Caco-2 (cell line): ENCODE measurements around the gene EMP1. TPM values are rescaled to one million over a fixed set of nuclear protein-coding genes. Genes with fewer than 3 reads are reported as not detected.
A peak's percentile ranks its signal among the peaks of the same experiment; 100 is the strongest.

Source experiments
- Bru-seq: library from RNA; stranded (reverse); fragments of 400-500 nt; gene quantifications from one replicate; lab custom pipeline; 2021; lab: Mats Ljungman, UMichigan
- BruChase-seq, 2 experiments: library from RNA; stranded (reverse); fragments of 400-500 nt; gene quantifications; one replicate each; lab custom pipeline; 2021; lab: Mats Ljungman, UMichigan
- BruUV-seq: library from RNA; stranded (reverse); fragments of 400-500 nt; replicated peaks from 2 replicates; lab custom pipeline; 2021; lab: Mats Ljungman, UMichigan
- CTCF ChIA-PET: fragments of 300-600 bp; sonication (Branson Sonifier 250); formaldehyde crosslinking; loops from one replicate; lab custom pipeline; 2022; ENCODE audit warnings: antibody characterized with exemption; lab: Charles Lee
- POLR2A ChIA-PET: fragments of 300-600 bp; sonication (Branson Sonifier 250); formaldehyde crosslinking; loops from one replicate; lab custom pipeline; 2022; ENCODE audit warnings: antibody characterized with exemption; lab: Charles Lee
- DNase-seq, 2 experiments: peaks; one replicate each; pipeline versions ENCODE4 v3.0.0 to v3.0.0-alpha.2; 2020 to 2022
- H3K27me3 ChIP-seq: replicated peaks from 2 replicates; pipeline ENCODE4 v1.6.0; 2011; ENCODE audit warnings: low read length; ENCODE audit not compliant: control insufficient read depth, insufficient read depth
- H3K36me3 ChIP-seq: 2 replicates; pipeline ENCODE4 v1.5.1; 2011; ENCODE audit warnings: low read length; ENCODE audit not compliant: control insufficient read depth, insufficient read depth
- H3K4me1 ChIP-seq: fragments of 250-450 bp; sonication (Bioruptor Pico); 2 replicates; pipeline ENCODE4 v1.5.1; 2020; ENCODE audit warnings: mild to moderate bottlenecking
- H3K4me3 ChIP-seq: 2 replicates; pipeline ENCODE4 v1.5.1; 2011; ENCODE audit warnings: low read depth, mild to moderate bottlenecking, control low read depth, low read length
- H3K9me3 ChIP-seq: fragments of 250-450 bp; sonication (Bioruptor Pico); 2 replicates; pipeline ENCODE4 v1.5.1; 2020; ENCODE audit warnings: mild to moderate bottlenecking, moderate library complexity
- H3K27ac Mint-ChIP-seq: one replicate; pipeline ENCODE4 v1.8.0; 2022; ENCODE audit warnings: mixed read lengths; ENCODE audit not compliant: unreplicated experiment
- H3K27me3 Mint-ChIP-seq: one replicate; pipeline ENCODE4 v1.8.0; 2022; ENCODE audit warnings: mixed read lengths; ENCODE audit not compliant: insufficient read depth, unreplicated experiment
- H3K36me3 Mint-ChIP-seq: one replicate; pipeline ENCODE4 v1.8.0; 2022; ENCODE audit warnings: mild to moderate bottlenecking, mixed read lengths; ENCODE audit not compliant: insufficient read depth, unreplicated experiment
- H3K4me1 Mint-ChIP-seq: one replicate; pipeline ENCODE4 v1.8.0; 2022; ENCODE audit warnings: low read depth, mixed read lengths; ENCODE audit not compliant: unreplicated experiment
- H3K4me3 Mint-ChIP-seq: one replicate; pipeline ENCODE4 v1.8.0; 2022; ENCODE audit warnings: mild to moderate bottlenecking, moderate library complexity, mixed read lengths; ENCODE audit not compliant: unreplicated experiment
- H3K9me3 Mint-ChIP-seq: one replicate; pipeline ENCODE4 v1.8.0; 2022; ENCODE audit warnings: mixed read lengths; ENCODE audit not compliant: unreplicated experiment
- intact Hi-C: fragments of 100-400 bp; cut with micrococcal nuclease; formaldehyde crosslinking; loops from one replicate; pipeline ENCODE4 v1.10.0; 2022; ENCODE audit not compliant: unreplicated experiment
- long read RNA-seq: library from polyadenylated mRNA; stranded (forward); transcript quantifications from one replicate; pipeline ENCODE4 v2.0.0, GENCODE V29; 2022
- total RNA-seq: library from RNA; stranded (reverse); gene quantifications from 2 replicates; pipeline ENCODE4 v1.2.3, GENCODE V29; 2022
- TF ChIP-seq, protein P1 (sequence below), 2 experiments: fragments of 200-600 bp in 1 of 2; IDR thresholded peaks; 1 replicate in 1 of 2; 2 replicates in 1 of 2; pipeline versions ENCODE4 v1.5.1 to v1.8.0; 2011 to 2022; ENCODE audit warnings: antibody characterized with exemption in 1 of 2, control low read depth in 1 of 2, inconsistent platforms in 1 of 2, low read depth in 1 of 2, low read length in 1 of 2, mild to moderate bottlenecking in 1 of 2, moderate library complexity in 1 of 2; ENCODE audit not compliant: insufficient read depth in 1 of 2, severe bottlenecking in 1 of 2, unreplicated experiment in 1 of 2

Gene EMP1, protein sequence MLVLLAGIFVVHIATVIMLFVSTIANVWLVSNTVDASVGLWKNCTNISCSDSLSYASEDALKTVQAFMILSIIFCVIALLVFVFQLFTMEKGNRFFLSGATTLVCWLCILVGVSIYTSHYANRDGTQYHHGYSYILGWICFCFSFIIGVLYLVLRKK
- total RNA-seq, result 6.6 and 10.2 TPM in 2 replicates
- Bru-seq, nascent RNA, result percentile 47 among the genes with signal in this experiment
- BruChase-seq, experiment 1, labeled RNA remaining after a 2-hour chase, result percentile 43 among the genes with signal in this experiment
- BruChase-seq, experiment 2, labeled RNA remaining after a 6-hour chase, result percentile 54 among the genes with signal in this experiment
- long read RNA-seq, partial matches to known transcripts, result 0 of 1 reads
- long read RNA-seq, other reads (novel, unspliced or antisense), result 1 of 1 reads

DNA sequence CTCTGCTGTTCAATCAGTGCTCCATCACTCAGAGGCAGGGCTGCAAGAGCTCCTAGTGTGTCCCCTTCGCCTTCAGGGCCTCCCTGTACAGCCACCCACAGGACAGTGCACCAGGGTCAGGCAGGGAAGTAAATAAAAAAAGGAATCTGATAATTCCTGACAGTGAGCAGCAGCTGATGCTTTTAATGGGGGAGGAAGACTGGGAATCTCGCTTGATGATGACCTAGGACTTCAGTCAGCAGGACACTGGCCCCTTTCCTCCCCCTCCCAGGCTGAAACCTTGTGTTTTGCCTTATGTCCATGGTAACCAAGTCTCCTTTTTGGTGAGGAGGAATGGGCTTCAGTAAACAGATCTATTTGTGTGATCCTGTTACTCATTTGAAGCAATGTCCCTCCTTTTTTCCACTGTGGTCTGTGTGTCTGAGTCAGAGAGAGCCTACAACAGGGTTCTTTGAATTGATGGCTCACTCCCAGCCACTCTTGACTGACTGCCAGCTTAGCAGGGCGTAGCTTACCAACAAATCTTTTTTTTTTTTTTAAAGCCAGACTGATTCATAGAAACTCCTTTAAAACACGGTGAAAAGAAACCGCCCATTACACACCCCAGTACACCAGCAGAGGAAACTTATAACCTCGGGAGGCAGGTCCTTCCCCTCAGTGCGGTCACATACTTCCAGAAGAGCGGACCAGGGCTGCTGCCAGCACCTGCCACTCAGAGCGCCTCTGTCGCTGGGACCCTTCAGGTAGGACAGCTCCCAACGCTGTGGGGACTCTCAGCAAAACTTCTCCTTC lies at the start of gene EMP1:
Gene EMP1 (plus strand): TSS at position 597 of the 792 bp plus-strand sequence. CDS start 14,785 bp downstream, outside the sequence.
- peak within 1 kb of the TSS; percentile 50 for H3K4me3 Mint-ChIP-seq

DNA sequence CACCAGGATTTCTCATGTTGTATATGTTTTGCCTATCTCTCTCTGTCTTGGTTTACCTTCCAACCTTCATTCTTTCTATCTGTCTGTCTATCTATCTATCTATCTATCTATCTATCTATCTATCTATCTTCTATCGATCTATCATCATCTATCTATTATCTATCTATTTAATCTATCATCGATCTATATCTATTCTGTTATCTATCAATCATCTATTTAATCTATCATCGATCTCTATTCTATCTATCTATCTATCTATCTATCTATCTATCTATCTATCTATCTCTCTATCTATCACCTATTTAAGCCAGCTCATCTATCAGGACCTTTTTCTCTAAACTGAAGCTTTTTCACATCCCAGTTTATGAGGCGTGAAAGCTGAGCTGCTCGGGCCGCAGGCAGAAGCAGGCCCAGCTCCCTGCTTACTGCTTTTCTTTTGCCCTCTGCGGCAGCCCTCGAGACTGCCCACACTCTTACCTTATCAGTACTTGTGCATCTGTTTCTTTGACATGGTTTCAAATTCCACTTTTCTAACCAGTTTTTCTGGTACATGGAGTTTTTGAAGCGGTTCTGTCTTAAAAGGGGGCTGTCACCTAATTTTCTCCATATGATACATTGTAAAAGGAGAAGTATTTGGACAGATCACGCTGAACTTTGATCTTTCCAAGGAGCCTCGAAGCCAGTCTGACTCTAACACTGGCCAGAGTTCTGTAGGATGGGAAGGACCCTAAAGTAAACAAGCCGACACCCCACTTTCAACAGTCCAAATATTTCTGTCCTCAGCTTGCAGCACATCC lies 48.6 kb upstream of the EMP1 start:
- Mint-ChIP-seq H3K27me3 (no peaks in the 10 kb centered on the region), H3K27ac (peak overlapping the region; percentile 29), H3K4me3 (peak overlapping the region; percentile 37), H3K36me3 (no peaks in the 10 kb centered on the region), H3K9me3 (no peaks in the 10 kb centered on the region), H3K4me1 (peaks cover 45% of the 10 kb centered on the region)
- Histone ChIP-seq H3K9me3 (no peaks in the 10 kb centered on the region), H3K27me3 (no peaks in the 10 kb centered on the region), H3K4me1 (peaks cover 50% of the 10 kb centered on the region), H3K36me3 (no peaks in the 10 kb centered on the region), H3K4me3 (no peak overlapping the region)
- TF ChIP-seq, protein P1, sequence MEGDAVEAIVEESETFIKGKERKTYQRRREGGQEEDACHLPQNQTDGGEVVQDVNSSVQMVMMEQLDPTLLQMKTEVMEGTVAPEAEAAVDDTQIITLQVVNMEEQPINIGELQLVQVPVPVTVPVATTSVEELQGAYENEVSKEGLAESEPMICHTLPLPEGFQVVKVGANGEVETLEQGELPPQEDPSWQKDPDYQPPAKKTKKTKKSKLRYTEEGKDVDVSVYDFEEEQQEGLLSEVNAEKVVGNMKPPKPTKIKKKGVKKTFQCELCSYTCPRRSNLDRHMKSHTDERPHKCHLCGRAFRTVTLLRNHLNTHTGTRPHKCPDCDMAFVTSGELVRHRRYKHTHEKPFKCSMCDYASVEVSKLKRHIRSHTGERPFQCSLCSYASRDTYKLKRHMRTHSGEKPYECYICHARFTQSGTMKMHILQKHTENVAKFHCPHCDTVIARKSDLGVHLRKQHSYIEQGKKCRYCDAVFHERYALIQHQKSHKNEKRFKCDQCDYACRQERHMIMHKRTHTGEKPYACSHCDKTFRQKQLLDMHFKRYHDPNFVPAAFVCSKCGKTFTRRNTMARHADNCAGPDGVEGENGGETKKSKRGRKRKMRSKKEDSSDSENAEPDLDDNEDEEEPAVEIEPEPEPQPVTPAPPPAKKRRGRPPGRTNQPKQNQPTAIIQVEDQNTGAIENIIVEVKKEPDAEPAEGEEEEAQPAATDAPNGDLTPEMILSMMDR (IDR thresholded peaks at IDR 0.05; ENCODE audit: insufficient read depth in 1 of 2, low read depth in 1 of 2, low read length in 1 of 2, severe bottlenecking in 1 of 2, unreplicated experiment in 1 of 2), result no peak
- peak; percentile 78 to 79 for DNase-seq
- POLR2A ChIA-PET, result interaction anchor here (0.6 to 0.9 kb wide), 2 partner anchors 46 to 104 kb away, joined by 5 to 6 read pairs; no protein-coding TSS in a partner anchor
- CTCF ChIA-PET, result interaction anchor here (0.6 to 1.7 kb wide), 3 partner anchors 8 to 224 kb away, joined by 3 to 4 read pairs (median 4); no protein-coding TSS in a partner anchor
- intact Hi-C loops, result loop anchor here (1.0 to 2.0 kb wide), 5 partner anchors 13 to 60 kb away; no protein-coding TSS in a partner anchor
- TSS peak; percentile 74 for BruUV-seq

More for the DNA sequence above, at the start of gene EMP1:
- H3K9me3 Mint-ChIP-seq, result no peaks in the 10 kb centered on the region
- TF ChIP-seq, protein P1 (IDR thresholded peaks at IDR 0.05; ENCODE audit: insufficient read depth in 1 of 2, low read depth in 1 of 2, low read length in 1 of 2, severe bottlenecking in 1 of 2, unreplicated experiment in 1 of 2), result no peak
- DNase-seq, result peak; percentile 67 to 83
- Histone ChIP-seq H3K27me3 (no peaks in the 10 kb centered on the region), H3K36me3 (no peaks in the 10 kb centered on the region), H3K9me3 (no peaks in the 10 kb centered on the region), H3K4me1 (peaks cover 47% of the 10 kb centered on the region), H3K4me3 (no peak within 1 kb of the TSS)
- intact Hi-C loops, result loop anchor here (2.0 kb wide), 1 partner anchor 24 kb away; no protein-coding TSS in a partner anchor
- H3K27ac Mint-ChIP-seq, result peak within 1 kb of the TSS; percentile 28
- ChIA-PET POLR2A (interaction anchor here (1.0 kb wide), 1 partner anchor 24 kb away, joined by 3 read pairs; no protein-coding TSS in a partner anchor), CTCF (interaction anchor here (0.6 to 1.5 kb wide), 8 partner anchors 9 to 98 kb away, joined by 3 to 14 read pairs (median 3); no protein-coding TSS in a partner anchor)
- no TSS peak for BruUV-seq
- peaks cover 5% of the 10 kb centered on the region for H3K36me3 Mint-ChIP-seq
- H3K4me1 Mint-ChIP-seq, result peaks cover 43% of the 10 kb centered on the region
- H3K27me3 Mint-ChIP-seq, result no peaks in the 10 kb centered on the region
